Mesenteric fat pad (tissue), 1 donor: ENCODE data around the gene GALNT9. TPM values are rescaled to one million over a fixed set of nuclear protein-coding genes. Genes with fewer than 3 reads are reported as not detected.
"Not testable (repeated sequence)": the region's sequence is repeated elsewhere in the genome, so short reads cannot be mapped to it uniquely, and the experiment has no call there.

Experiments used
- DNase-seq: peaks from one replicate; pipeline ENCODE4 v3.0.0-alpha.2; 2020; ENCODE audit warnings: low spot score
- total RNA-seq: library from RNA; stranded (reverse); fragmentation: NEBNext Ultra II Directional; extraction: Animal tissue kit (Norgen Biotek cat#: 25700); gene quantifications from one replicate; pipeline ENCODE4 v1.2.1, GENCODE V29; 2021
- donor health status: DM: yes; HTN: yes; CAD: no.

The GALNT9 gene
- total RNA-seq, 1 donor from 2014 or later, result not detected

GRCh38 chr12:132267873-132268272 lies 61.5 kb downstream of the GALNT9 start:
- DNase-seq, result no peak

GRCh38 chr12:132266802-132267201 lies 62.6 kb downstream of the GALNT9 start:
- no peak for DNase-seq

GRCh38 chr12:132266370-132266769 lies 63.0 kb downstream of the GALNT9 start:
- DNase-seq, result no peak

- not testable (repeated sequence) for DNase-seq
These were observed 63.6 kb downstream of the GALNT9 start for GRCh38 chr12:132265822-132266221.

GRCh38 chr12:132265056-132265800 lies 64.2 kb downstream of the GALNT9 start:
- DNase-seq, result no peak

GRCh38 chr12:132264086-132265010 lies 65.0 kb downstream of the GALNT9 start:
- no peak for DNase-seq

- DNase-seq, result no peak
These were observed 65.8 kb downstream of the GALNT9 start for GRCh38 chr12:132263451-132264049.

GRCh38 chr12:132263061-132263360 lies 66.4 kb downstream of the GALNT9 start:
- no peak for DNase-seq

GRCh38 chr12:132262256-132263060 lies 66.9 kb downstream of the GALNT9 start:
- no peak for DNase-seq

- DNase-seq, result no peak
These were observed 67.9 kb downstream of the GALNT9 start for GRCh38 chr12:132261328-132262138.

GRCh38 chr12:132260721-132261120 lies 68.7 kb downstream of the GALNT9 start:
- DNase-seq, result no peak

GRCh38 chr12:132259872-132260695 lies 69.3 kb downstream of the GALNT9 start:
- DNase-seq, result no peak

- no peak for DNase-seq
These were observed 70.0 kb downstream of the GALNT9 start for GRCh38 chr12:132259364-132259871.

- no peak for DNase-seq
These were observed 70.8 kb downstream of the GALNT9 start for GRCh38 chr12:132258543-132258942.

- DNase-seq, result no peak
These were observed 71.4 kb downstream of the GALNT9 start for GRCh38 chr12:132257955-132258490.

- no peak for DNase-seq
These were observed 72.0 kb downstream of the GALNT9 start for GRCh38 chr12:132257206-132257954.

GRCh38 chr12:132256646-132257045 lies 72.7 kb downstream of the GALNT9 start:
- no peak for DNase-seq

GRCh38 chr12:132255642-132256041 lies 73.7 kb downstream of the GALNT9 start:
- no peak for DNase-seq
